Lung microvascular endothelial cell (primary cell): Measurements from ENCODE around the gene CEMIP2. TPM values are rescaled to one million over a fixed set of nuclear protein-coding genes. Genes with fewer than 3 reads are reported as not detected.
"Not testable (repeated sequence)": the region's sequence is repeated elsewhere in the genome, so short reads cannot be mapped to it uniquely, and the experiment has no call there.

Experiments
- DNase-seq, 2 donors: peaks; one replicate each; pipeline versions ENCODE4 v3.0.0 to v3.0.0-alpha.2; 2010; ENCODE audit warnings: low read depth in 2 of 2
- total RNA-seq: library from RNA; depleted of rRNA; stranded (reverse); fragments of >200 nt; gene quantifications from 2 replicates; pipeline ENCODE4 v1.2.1, GENCODE V29; 2014

Gene CEMIP2
- total RNA-seq = 340 and 660 TPM in 2 replicates

- peak; percentile 92 to 93 for DNase-seq
These were observed at the start of gene CEMIP2 for GRCh38 chr9:71768388-71769174. Gene CEMIP2, minus strand, starts transcription at chr9:71768513. Its CDS starts 18,140 bp downstream, at chr9:71750373.

GRCh38 chr9:71816916-71817451, 48.7 kb upstream of the CEMIP2 start:
- DNase-seq = peak; percentile 47 to 64

- no peak for DNase-seq
These were observed 46.5 kb upstream of the CEMIP2 start for GRCh38 chr9:71814815-71815214.

- DNase-seq = peak in 1 of 2 donors; percentile 73
These were observed 45.9 kb upstream of the CEMIP2 start for GRCh38 chr9:71814226-71814625.

- DNase-seq = peak in 1 of 2 donors; percentile 35
These were observed 44.1 kb upstream of the CEMIP2 start for GRCh38 chr9:71812385-71812784.

- DNase-seq = no peak
These were observed 39.8 kb upstream of the CEMIP2 start for GRCh38 chr9:71808068-71808467.

GRCh38 chr9:71806901-71807307, 38.6 kb upstream of the CEMIP2 start:
- peak; percentile 75 to 80 for DNase-seq

- DNase-seq = not testable (repeated sequence)
These were observed 36.8 kb upstream of the CEMIP2 start for GRCh38 chr9:71805096-71805495.

GRCh38 chr9:71801826-71802225, 33.5 kb upstream of the CEMIP2 start:
- no peak for DNase-seq

GRCh38 chr9:71797266-71797665, 29.0 kb upstream of the CEMIP2 start:
- DNase-seq = no peak

- DNase-seq = no peak
These were observed 27.9 kb upstream of the CEMIP2 start for GRCh38 chr9:71796100-71796767.

GRCh38 chr9:71795097-71795813, 26.9 kb upstream of the CEMIP2 start:
- DNase-seq = no peak

- DNase-seq = no peak
These were observed 25.2 kb upstream of the CEMIP2 start for GRCh38 chr9:71793386-71794105.

- no peak for DNase-seq
These were observed 23.6 kb upstream of the CEMIP2 start for GRCh38 chr9:71791875-71792274.

GRCh38 chr9:71790296-71790695, 22.0 kb upstream of the CEMIP2 start:
- no peak for DNase-seq

GRCh38 chr9:71783120-71783523, 14.8 kb upstream of the CEMIP2 start:
- DNase-seq = peak; percentile 40 to 92

- no peak for DNase-seq
These were observed 13.1 kb upstream of the CEMIP2 start for GRCh38 chr9:71781391-71781790.

GRCh38 chr9:71780953-71781352, 12.6 kb upstream of the CEMIP2 start:
- no peak for DNase-seq

- no peak for DNase-seq
These were observed 9.8 kb upstream of the CEMIP2 start for GRCh38 chr9:71778085-71778484.

GRCh38 chr9:71774920-71775319, 6.6 kb upstream of the CEMIP2 start:
- DNase-seq = no peak

GRCh38 chr9:71772726-71773125, 4.4 kb upstream of the CEMIP2 start:
- DNase-seq = no peak
